ENCODE measurements around the gene NCR3LG1. TPM values are rescaled to one million over a fixed set of nuclear protein-coding genes. Genes with fewer than 3 reads are reported as not detected.

Gene NCR3LG1, protein sequence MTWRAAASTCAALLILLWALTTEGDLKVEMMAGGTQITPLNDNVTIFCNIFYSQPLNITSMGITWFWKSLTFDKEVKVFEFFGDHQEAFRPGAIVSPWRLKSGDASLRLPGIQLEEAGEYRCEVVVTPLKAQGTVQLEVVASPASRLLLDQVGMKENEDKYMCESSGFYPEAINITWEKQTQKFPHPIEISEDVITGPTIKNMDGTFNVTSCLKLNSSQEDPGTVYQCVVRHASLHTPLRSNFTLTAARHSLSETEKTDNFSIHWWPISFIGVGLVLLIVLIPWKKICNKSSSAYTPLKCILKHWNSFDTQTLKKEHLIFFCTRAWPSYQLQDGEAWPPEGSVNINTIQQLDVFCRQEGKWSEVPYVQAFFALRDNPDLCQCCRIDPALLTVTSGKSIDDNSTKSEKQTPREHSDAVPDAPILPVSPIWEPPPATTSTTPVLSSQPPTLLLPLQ
- 0.21 TPM for total RNA-seq

DNA sequence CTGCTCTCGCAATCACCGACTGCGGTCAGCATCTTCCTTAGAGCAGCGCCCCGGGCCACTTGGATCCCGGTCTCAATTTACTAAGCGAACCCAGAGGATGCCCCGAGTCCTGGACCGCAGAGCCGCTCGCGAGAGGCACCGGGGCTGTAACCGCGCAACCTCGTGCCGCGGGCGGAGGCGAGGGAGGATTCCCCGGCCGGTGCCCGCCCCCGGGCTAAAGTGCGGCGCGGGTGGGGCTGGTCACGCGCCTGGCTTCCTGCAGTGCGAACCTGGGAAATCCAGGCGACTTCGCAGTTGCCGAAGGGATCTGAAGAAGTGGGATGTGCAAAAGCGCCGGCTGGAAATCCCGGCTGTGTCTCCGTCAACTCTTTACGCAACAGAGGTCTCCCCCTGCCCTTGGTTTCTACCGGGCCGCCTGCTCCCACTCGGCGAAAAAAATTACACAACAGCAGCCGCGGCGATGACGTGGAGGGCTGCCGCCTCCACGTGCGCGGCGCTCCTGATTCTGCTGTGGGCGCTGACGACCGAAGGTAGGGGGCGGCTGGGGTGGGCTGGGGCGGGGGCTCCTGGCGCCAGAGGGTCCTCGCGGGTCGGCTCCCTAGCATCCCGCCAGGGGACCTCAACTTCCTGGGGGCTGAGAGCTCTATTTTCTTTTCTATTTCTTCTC is at the start of gene NCR3LG1:
Gene NCR3LG1, plus strand, starts transcription at position 291 of the 667 bp plus-strand sequence. Its CDS starts 170 bp downstream, at position 461.
- H3K36me3 ChIP-seq = no peaks in the 10 kb centered on the region
- no peaks in the 10 kb centered on the region for H3K9me3 ChIP-seq
- peak within 1 kb of the TSS; percentile 84 to 92 for H3K27ac ChIP-seq
- peak; percentile 15 to 83 for DNase-seq (ENCODE audit: low spot score in 2 of 2)
- peak within 1 kb of the TSS; percentile 66 to 98 for H3K4me3 ChIP-seq
- H3K4me1 ChIP-seq = peaks cover 0 to 7% of the 10 kb centered on the region in 2 donors
- intact Hi-C loops (cut with DNase I) = loop anchor here (1.0 to 10.0 kb wide), 5 partner anchors 75 to 1043 kb away; partner anchors contain the start of genes LDHA, NUCB2, PIK3C2A and RPS13
- no peaks in the 10 kb centered on the region for H3K27me3 ChIP-seq
- TF ChIP-seq, protein P1, sequence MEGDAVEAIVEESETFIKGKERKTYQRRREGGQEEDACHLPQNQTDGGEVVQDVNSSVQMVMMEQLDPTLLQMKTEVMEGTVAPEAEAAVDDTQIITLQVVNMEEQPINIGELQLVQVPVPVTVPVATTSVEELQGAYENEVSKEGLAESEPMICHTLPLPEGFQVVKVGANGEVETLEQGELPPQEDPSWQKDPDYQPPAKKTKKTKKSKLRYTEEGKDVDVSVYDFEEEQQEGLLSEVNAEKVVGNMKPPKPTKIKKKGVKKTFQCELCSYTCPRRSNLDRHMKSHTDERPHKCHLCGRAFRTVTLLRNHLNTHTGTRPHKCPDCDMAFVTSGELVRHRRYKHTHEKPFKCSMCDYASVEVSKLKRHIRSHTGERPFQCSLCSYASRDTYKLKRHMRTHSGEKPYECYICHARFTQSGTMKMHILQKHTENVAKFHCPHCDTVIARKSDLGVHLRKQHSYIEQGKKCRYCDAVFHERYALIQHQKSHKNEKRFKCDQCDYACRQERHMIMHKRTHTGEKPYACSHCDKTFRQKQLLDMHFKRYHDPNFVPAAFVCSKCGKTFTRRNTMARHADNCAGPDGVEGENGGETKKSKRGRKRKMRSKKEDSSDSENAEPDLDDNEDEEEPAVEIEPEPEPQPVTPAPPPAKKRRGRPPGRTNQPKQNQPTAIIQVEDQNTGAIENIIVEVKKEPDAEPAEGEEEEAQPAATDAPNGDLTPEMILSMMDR (IDR thresholded peaks at IDR 0.05) = peak in 1 of 3 experiments; percentile 16

DNA sequence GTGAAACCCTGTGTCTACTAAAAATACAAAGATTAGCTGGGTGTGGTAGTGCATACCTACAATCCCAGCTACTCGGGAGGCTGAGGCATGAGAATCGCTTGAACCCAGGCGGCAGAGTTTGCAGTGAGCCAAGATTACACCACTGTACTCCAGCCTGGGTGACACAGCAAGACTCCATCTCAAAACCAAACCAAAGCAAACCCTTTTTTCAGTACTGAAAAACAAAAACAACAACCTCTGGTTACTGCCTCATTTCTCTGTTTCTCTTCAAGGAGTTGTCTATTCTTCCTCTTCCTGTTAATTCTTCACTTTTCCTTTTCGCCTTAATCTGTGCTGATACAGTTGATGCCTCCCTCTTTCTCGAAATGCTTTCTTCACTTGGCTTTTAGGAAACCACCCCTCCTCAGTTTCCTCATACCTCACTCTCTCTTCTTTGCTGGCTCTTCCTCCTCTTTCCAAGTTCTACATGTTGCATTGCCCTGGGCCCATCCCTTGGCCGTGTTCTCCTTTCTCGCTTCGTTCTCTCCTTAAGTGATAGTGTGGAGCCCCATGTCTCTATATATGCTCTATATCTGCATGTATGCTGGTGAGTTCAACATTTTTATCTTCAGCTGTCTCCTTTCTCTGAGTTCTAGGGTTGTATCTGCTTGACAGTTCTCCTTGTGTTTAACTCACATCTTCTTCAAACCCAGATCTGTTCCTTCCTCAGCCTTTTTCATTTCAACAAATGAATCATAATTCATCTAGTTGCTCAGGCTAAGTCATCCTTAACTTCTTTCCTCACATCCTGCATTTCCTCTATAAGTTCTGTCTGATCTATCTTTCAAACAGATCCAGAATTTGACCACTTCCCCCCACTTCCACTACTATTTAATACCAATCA is 38.0 kb upstream of the NCR3LG1 start:
- Histone ChIP-seq H3K4me3 (no peak overlapping the region), H3K27ac (peak overlapping the region in 1 of 2 donors; percentile 34), H3K27me3 (no peaks in the 10 kb centered on the region), H3K9me3 (no peaks in the 10 kb centered on the region), H3K36me3 (peaks cover 27 to 45% of the 10 kb centered on the region in 2 donors), H3K4me1 (no peaks in the 10 kb centered on the region)
- DNase-seq (ENCODE audit: low spot score in 2 of 2) = no peak
- TF ChIP-seq, protein P1 (IDR thresholded peaks at IDR 0.05) = no peak
- intact Hi-C loops (cut with DNase I) = no loop called here

DNA sequence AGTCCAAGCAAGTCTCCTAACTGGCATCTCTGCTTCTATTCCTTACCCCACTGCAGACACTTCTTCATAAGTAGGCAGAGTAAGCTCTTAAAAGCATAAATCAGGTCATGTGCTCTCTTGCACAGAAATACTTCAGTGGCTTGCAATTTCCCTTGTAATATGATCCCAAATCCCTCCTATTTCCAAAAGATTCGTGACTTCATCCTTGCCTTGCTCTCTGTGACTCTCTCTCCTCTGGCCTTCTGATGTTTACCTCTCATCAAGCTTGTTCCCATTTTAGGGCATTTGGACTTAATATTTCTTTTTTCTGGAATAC is 37.4 kb upstream of the NCR3LG1 start:
- H3K9me3 ChIP-seq = no peaks in the 10 kb centered on the region
- no peak for DNase-seq (ENCODE audit: low spot score in 2 of 2)
- intact Hi-C loops (cut with DNase I) = no loop called here
- no peaks in the 10 kb centered on the region for H3K4me1 ChIP-seq
- H3K4me3 ChIP-seq = no peak overlapping the region
- TF ChIP-seq, protein P1 (IDR thresholded peaks at IDR 0.05) = no peak
- no peaks in the 10 kb centered on the region for H3K27me3 ChIP-seq
- peak overlapping the region in 1 of 2 donors; percentile 50 for H3K27ac ChIP-seq
- H3K36me3 ChIP-seq = peaks cover 26 to 42% of the 10 kb centered on the region in 2 donors

DNA sequence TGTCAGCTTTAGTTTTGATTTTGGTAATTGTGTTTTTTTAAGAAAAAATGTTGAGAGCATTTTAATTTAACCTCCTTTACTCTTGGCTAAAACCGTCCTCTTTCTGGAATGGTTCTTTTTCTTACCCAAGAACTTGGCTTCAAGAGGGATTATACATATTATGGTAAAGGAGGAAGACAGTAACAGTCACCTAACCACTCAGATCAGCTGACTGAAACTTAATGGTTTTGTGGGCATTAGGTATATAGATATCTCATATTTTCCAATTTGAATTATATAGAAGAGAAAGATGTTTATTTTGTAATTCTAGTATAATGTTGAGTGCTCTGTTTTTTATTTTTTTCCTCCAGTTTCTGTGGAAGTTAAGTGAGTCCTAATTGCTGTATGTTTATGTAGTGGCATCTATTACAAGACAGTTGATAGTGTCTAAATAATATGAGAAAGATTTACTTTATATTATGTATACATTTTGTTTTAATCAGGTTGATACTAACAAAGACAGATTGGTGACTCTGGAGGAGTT is 36.6 kb upstream of the NCR3LG1 start:
- Histone ChIP-seq H3K9me3 (no peaks in the 10 kb centered on the region), H3K36me3 (peaks cover 23 to 38% of the 10 kb centered on the region in 2 donors), H3K27me3 (no peaks in the 10 kb centered on the region), H3K27ac (peak overlapping the region in 1 of 2 donors; percentile 50), H3K4me3 (no peak overlapping the region), H3K4me1 (no peaks in the 10 kb centered on the region)
- intact Hi-C loops (cut with DNase I) = no loop called here
- TF ChIP-seq, protein P1 (IDR thresholded peaks at IDR 0.05) = no peak
- DNase-seq (ENCODE audit: low spot score in 2 of 2) = no peak

DNA sequence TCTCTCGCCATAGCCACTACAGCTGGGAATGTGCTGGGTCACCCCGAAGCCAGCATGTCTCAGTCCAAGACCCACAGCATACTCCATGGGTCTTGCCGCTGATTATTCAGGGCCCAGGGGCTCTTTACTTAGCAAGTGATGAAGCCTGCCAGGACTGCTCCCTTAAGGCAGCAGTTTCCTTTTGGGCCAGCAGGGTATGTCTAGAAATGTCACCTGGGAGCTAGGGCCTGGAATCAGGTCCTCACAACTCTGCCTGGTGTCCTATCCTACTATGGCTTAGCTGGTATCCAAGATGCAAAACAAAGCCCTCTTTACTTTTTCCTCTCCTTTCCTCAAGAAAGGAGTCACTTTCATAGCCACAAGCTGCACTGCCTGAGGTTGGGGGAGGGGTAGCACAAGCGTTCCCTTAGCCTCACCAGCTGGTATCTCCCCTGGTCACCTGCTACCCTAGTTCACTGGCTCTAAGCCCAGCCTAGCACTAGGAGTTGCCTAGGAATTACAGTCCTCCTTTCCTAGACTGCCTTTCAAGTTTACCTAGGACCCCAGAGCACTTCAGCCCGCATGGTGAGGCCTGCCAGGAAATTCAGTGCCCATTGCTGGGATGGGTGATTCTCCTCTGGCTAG is 22.6 kb upstream of the NCR3LG1 start:
- Histone ChIP-seq H3K4me3 (no peak overlapping the region), H3K9me3 (no peaks in the 10 kb centered on the region), H3K4me1 (no peaks in the 10 kb centered on the region), H3K27me3 (no peaks in the 10 kb centered on the region), H3K36me3 (peaks cover 6 to 18% of the 10 kb centered on the region in 2 donors), H3K27ac (no peak overlapping the region)
- no peak for DNase-seq (ENCODE audit: low spot score in 2 of 2)
- TF ChIP-seq, protein P1 (IDR thresholded peaks at IDR 0.05) = no peak
- intact Hi-C loops (cut with DNase I) = no loop called here
